ENCODE results near the gene CRX.
"Not testable (repeated sequence)": the region's sequence is repeated elsewhere in the genome, so short reads cannot be mapped to it uniquely, and the experiment has no call there.

- TF ChIP-seq POLR2AphosphoS5, POLR2A, SPI1, TAF1 (IDR thresholded peaks at IDR 0.05; ENCODE audit: low read depth, low read length): not testable (repeated sequence)
These were observed 44.3 kb upstream of the CRX start for GRCh38 chr19:47777245-47778048.

All from GM12891 (cell line).